ENCODE measurements around the gene USPL1.

- TF ChIP-seq CTCF (IDR thresholded peaks at IDR 0.05; ENCODE audit: low read depth, low read length, missing input control) (no peak), MAX (IDR thresholded peaks at IDR 0.05) (no peak), YY1 (IDR thresholded peaks at IDR 0.05) (no peak), RAD21 (IDR thresholded peaks at IDR 0.05) (no peak)
Measured at GRCh38 chr13:30664689-30665275, 47.1 kb downstream of the USPL1 start.

Data from liver (tissue), 3 donors.